Activated CD4-positive, CD25-positive, alpha-beta regulatory T cell treated with anti-CD3 and anti-CD28 coated beads, Interleukin-2, amount 50 U/mL, for 16 hours (primary cell): ENCODE data around the gene CIZ1.
A peak's percentile ranks its signal among the peaks of the same experiment; 100 is the strongest.
"Not testable (repeated sequence)": the region's sequence is repeated elsewhere in the genome, so short reads cannot be mapped to it uniquely, and the experiment has no call there.

Experiments
- DNase-seq: peaks from one replicate; pipeline ENCODE4 v3.0.0-alpha.2; 2020; ENCODE audit warnings: low read depth, low spot score

CIZ1 gene

GRCh38 chr9:128191406-128192046, at the start of gene CIZ1:
CIZ1 (minus strand) TSS chr9:128191572; CDS start chr9:128190857, 715 bp downstream.
- peak; percentile 54 for DNase-seq

- no peak for DNase-seq
Measured at GRCh38 chr9:128233817-128234406, 42.5 kb upstream of the CIZ1 start.

DNA sequence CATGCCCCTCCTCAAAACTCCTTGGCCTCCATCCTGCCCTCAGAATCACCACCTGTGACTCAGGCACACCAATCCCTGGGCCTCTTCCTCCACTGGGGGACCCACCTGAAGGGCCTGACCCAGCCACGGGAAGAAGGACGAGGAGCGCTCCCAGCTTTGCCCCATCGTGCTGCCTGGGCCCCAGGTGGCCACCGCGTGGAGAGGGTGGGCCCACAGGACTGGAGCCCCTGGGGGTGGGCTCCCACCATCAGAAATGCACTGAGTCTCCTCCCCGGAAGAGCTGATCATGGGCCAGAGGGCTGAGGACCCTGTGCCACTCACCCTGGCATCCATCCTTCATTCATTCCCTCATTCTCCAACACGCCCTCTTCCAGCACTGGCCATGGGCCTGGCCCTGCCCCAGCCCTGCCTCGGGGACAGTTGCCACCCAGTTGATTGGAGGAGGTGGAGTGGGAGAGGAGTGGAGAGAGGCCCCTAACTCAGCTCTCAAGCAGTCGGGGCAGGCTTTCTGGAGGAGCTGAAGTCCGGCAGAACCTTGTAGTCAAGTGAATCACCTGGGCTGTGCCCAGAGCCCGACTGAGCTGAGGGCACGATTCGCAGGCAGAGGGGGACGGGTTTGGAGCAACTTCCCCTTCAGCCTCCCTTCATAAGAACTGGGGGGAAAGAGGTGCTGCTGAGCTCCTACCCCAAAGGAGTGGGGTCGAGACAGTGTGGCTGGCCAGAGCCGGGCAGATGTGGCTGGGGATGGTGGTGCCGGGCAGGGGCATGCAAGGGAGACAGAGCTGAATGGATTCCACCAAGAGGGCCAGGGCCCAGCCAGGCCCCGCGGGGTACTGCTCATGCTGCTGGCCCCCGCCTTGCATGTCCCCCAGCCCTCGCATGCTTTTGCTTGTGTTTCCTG, 41.4 kb upstream of the CIZ1 start:
- no peak for DNase-seq

GRCh38 chr9:128231638-128232527, 40.5 kb upstream of the CIZ1 start:
- no peak for DNase-seq

DNA sequence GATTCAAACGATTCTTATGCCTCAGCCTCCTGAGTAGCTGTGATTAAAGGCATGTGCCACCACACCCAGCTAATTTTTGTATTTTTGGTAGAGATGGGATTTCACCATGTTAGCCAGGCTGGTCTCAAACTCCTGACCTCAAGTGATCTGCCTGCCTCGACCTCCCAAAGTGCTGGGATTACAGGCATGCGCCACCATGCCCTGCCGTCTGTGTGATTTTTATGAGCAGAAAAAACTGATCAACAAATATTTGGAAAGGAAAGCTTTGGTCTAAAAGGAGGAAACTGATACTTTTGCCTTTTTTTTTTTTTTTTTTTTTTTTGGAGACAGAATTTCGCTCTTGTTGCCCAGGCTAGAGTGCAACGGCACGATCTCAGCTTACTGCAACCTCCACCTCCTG, 39.5 kb upstream of the CIZ1 start:
- not testable (repeated sequence) for DNase-seq

DNA sequence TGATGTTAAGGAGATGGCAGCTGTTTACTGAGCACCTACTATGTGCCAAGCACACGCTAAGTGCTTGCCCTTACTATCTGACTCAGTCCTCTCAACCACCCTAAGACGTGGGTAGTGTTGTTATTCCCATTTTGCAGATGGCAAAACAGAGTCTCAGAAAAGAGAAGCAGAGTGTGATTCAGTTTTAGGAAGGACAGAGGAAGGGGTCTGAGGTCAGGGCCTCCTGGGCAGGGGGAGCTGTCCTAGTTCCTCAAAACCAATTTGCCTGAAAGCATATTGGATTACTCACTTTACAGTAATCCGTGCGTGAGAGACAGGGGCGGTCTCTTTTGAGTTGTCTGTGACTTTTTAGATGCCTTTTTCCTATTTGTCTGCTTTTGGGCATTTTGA, 35.0 kb upstream of the CIZ1 start:
- DNase-seq, result no peak

- no peak for DNase-seq
Measured at GRCh38 chr9:128225770-128226411, 34.5 kb upstream of the CIZ1 start.

GRCh38 chr9:128224877-128225276, 33.5 kb upstream of the CIZ1 start:
- DNase-seq, result no peak

- no peak for DNase-seq
Measured at GRCh38 chr9:128222880-128223670, 31.7 kb upstream of the CIZ1 start.

DNA sequence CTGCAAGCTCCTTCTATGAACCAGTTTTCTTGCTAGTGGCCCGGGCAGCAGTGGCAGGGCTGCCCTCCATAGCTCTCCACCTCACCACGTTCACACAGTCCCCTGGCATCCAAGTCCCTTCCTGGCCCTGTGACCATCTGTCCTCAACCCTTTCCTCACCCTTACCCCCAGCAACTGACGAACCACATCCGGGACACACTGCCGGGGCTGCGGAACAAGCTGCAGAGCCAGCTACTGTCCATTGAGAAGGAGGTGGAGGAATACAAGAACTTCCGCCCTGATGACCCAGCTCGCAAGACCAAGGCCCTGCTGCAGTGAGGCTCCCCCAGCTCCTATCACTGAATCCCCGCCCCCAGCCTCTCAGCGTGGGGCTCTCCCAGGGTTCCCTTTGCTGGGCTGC, 30.7 kb upstream of the CIZ1 start:
- DNase-seq, result no peak

- DNase-seq, result no peak
Measured at GRCh38 chr9:128219831-128220230, 28.5 kb upstream of the CIZ1 start.

- peak; percentile 78 for DNase-seq
Measured at GRCh38 chr9:128218518-128219389, 27.4 kb upstream of the CIZ1 start.

- no peak for DNase-seq
Measured at GRCh38 chr9:128218172-128218517, 26.8 kb upstream of the CIZ1 start.

- no peak for DNase-seq
Measured at GRCh38 chr9:128216781-128217553, 25.6 kb upstream of the CIZ1 start.

DNA sequence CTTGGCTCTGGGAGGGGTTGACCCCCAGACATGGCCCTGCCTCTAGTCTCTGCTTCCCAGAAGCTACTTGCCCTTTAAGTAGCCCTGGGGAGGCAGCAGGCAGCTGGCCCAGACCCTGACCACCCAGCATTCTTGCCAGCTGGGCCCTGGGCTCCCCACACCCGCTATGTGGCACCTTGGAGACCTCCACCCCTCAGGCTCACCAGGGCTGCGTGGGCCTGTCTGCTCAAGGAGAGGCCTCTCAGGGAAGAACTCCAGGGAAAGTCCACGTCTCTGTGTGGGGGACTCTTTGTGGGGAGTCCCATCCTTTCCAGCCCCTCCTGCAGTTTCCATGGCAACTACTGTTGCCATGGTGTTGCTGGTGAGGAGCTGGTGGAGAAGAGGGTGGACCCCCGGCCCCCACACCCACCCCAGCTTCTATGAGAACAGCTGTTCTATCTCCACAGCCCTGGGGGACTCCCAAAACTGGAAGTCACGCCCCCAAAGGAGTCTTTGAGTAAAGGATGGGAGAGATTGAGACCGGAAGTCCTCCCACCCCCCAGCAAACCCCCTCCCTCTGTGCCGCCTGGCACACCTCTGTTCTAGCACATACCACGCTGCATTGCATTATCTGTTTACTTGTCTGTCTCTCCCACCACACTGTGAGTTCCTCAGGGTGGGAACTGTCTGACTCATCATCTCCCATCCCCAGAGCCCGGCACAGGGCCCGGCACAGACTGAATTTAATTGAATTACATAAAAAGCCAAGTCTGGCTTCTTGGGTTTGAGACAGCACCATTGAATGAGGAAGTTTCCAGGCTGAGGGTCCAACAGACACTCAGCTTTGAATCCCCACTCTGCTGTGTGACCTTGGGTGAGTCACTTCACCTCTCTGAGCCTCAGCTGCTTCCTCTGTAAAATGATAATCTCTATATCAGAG, 24.4 kb upstream of the CIZ1 start:
- no peak for DNase-seq

DNA sequence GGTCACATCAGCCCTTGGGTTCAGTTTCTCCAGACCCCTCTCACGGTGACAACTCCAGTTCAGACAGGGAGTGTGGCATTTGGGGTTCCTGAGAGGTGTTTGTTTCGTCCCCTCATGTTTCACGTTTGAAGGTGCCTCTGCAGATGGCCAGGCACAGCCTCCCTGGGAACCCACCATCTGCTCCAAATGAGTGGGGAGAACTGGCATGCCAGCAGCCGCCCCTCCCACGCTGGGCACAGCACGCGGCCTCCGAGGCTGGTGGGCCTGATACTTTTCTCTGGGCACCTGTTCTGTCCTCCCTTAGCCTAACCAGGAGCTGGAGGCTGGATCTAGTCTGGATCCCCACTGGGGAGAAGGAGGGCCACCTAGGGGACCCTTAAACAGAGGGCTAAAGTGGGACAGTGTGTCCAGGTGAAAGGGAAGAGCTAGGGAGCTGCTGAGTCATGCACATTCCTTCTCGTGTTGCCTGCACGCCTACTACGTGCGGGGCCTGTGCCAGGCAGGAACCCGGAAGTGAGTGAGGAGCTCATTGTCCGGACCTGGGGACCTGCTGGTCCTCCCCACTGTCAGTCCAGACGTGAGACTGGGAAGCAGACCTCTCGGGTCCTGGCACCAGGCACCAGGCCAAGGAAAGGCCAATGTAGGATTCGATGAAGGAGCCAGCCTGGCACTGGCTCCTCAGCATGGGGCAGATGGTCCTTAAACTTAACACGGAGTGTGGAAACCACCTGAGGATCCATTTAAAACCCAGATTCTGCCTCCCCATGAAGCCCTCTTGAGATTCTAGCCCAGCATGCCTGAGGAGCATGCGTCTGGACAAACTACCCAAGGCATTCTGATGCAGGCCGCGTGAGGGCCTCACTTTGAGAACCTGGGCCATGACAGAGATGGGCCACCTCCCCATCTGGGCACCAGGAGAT, 23.5 kb upstream of the CIZ1 start:
- no peak for DNase-seq
